OCI-LY1 (cell line): Measurements from ENCODE around the gene LINC00305.

Experiments
- H2AFZ ChIP-seq: fragments of 200-600 bp; sonication (generic), shearing (Covaris generic); 2 replicates; pipeline ENCODE4 v1.6.0; 2014; ENCODE audit warnings: antibody characterized with exemption, mild to moderate bottlenecking, low read length
- H3F3A ChIP-seq: fragments of 200-600 bp; sonication (generic), shearing (Covaris generic); 2 replicates; pipeline ENCODE4 v1.6.0; 2014; ENCODE audit warnings: mild to moderate bottlenecking, antibody characterized with exemption, low read length, moderate library complexity; ENCODE audit not compliant: insufficient read depth
- H3K27ac ChIP-seq: fragments of 200-600 bp; sonication (generic); 2 replicates; pipeline ENCODE4 v1.5.1; 2014; ENCODE audit warnings: low read length, mixed run types, mild to moderate bottlenecking, low read depth; ENCODE audit not compliant: poor library complexity, severe bottlenecking
- H3K27me3 ChIP-seq: fragments of 200-600 bp; sonication (generic); 2 replicates; pipeline ENCODE4 v1.6.0; 2014; ENCODE audit warnings: antibody characterized with exemption, mild to moderate bottlenecking, low read length, moderate library complexity; ENCODE audit not compliant: insufficient read depth
- H3K36me3 ChIP-seq: fragments of 200-600 bp; sonication (generic); 2 replicates; pipeline ENCODE4 v1.6.1; 2014; ENCODE audit warnings: mild to moderate bottlenecking, antibody characterized with exemption, low read length, moderate library complexity, mixed read lengths; ENCODE audit not compliant: insufficient read depth
- H3K4me1 ChIP-seq: fragments of 200-600 bp; sonication (generic); 2 replicates; pipeline ENCODE4 v1.5.1; 2014; ENCODE audit warnings: mild to moderate bottlenecking, low read length, moderate library complexity; ENCODE audit not compliant: insufficient read depth, severe bottlenecking
- H3K4me2 ChIP-seq: fragments of 200-600 bp; sonication (generic), shearing (Covaris generic); 2 replicates; pipeline ENCODE4 v1.6.1; 2014; ENCODE audit warnings: low read length
- H3K4me3 ChIP-seq: fragments of 200-600 bp; sonication (generic); 2 replicates; pipeline ENCODE4 v1.5.1; 2014; ENCODE audit warnings: low read length, low read depth, mild to moderate bottlenecking, mixed read lengths; ENCODE audit not compliant: poor library complexity, severe bottlenecking
- H3K79me2 ChIP-seq: fragments of 200-600 bp; shearing (Covaris generic); 2 replicates; pipeline ENCODE4 v1.6.1; 2016; ENCODE audit warnings: mixed run types, low read length, mixed read lengths; ENCODE audit not compliant: insufficient read depth
- H3K9ac ChIP-seq: fragments of 200-600 bp; sonication (generic), shearing (Covaris generic); 2 replicates; pipeline ENCODE4 v1.6.1; 2014; ENCODE audit warnings: mild to moderate bottlenecking, low read length, mixed read lengths
- H3K9me2 ChIP-seq: fragments of 200-600 bp; sonication (generic), shearing (Covaris generic); 2 replicates; pipeline ENCODE4 v1.6.1; 2014; ENCODE audit warnings: low read depth, mild to moderate bottlenecking, low read length, mixed read lengths
- H3K9me3 ChIP-seq: fragments of 200-600 bp; shearing (Covaris generic); 2 replicates; pipeline ENCODE4 v1.6.1; 2014; ENCODE audit warnings: low read length, mixed read lengths
- H4K20me1 ChIP-seq: fragments of 200-600 bp; sonication (generic), shearing (Covaris generic); 2 replicates; pipeline ENCODE4 v1.6.0; 2016; ENCODE audit warnings: mild to moderate bottlenecking, low read length; ENCODE audit not compliant: insufficient read depth
- EZH2 ChIP-seq: fragments of 200-600 bp; sonication (generic), shearing (Covaris generic); IDR thresholded peaks from 2 replicates; pipeline ENCODE4 v1.8.0; 2017; ENCODE audit warnings: borderline replicate concordance, mixed run types, mild to moderate bottlenecking, antibody characterized with exemption, low read length, moderate library complexity, mixed read lengths
- TF ChIP-seq, protein P1 (sequence below): fragments of 200-600 bp; sonication (generic), shearing (Covaris generic); IDR thresholded peaks from 2 replicates; pipeline ENCODE4 v1.5.1; 2017; ENCODE audit warnings: mild to moderate bottlenecking, antibody characterized with exemption, low read length, moderate library complexity, mixed read lengths

The LINC00305 gene

GRCh38 chr18:64073971-64074370 lies 74.9 kb downstream of the LINC00305 start:
- Histone ChIP-seq H2AFZ (no peak overlapping the region), H3K4me1 (no peaks in the 10 kb centered on the region), H3F3A (no peaks in the 10 kb centered on the region), H3K9me2 (no peaks in the 10 kb centered on the region), H3K4me2 (no peak overlapping the region), H3K27me3 (no peaks in the 10 kb centered on the region), H3K4me3 (no peak overlapping the region), H3K9me3 (no peaks in the 10 kb centered on the region), H3K9ac (no peak overlapping the region), H3K79me2 (no peaks in the 10 kb centered on the region), H3K27ac (no peak overlapping the region), H4K20me1 (no peaks in the 10 kb centered on the region), H3K36me3 (no peaks in the 10 kb centered on the region)
- TF ChIP-seq, protein P1, sequence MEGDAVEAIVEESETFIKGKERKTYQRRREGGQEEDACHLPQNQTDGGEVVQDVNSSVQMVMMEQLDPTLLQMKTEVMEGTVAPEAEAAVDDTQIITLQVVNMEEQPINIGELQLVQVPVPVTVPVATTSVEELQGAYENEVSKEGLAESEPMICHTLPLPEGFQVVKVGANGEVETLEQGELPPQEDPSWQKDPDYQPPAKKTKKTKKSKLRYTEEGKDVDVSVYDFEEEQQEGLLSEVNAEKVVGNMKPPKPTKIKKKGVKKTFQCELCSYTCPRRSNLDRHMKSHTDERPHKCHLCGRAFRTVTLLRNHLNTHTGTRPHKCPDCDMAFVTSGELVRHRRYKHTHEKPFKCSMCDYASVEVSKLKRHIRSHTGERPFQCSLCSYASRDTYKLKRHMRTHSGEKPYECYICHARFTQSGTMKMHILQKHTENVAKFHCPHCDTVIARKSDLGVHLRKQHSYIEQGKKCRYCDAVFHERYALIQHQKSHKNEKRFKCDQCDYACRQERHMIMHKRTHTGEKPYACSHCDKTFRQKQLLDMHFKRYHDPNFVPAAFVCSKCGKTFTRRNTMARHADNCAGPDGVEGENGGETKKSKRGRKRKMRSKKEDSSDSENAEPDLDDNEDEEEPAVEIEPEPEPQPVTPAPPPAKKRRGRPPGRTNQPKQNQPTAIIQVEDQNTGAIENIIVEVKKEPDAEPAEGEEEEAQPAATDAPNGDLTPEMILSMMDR = no peak
- TF ChIP-seq EZH2 = no peak

GRCh38 chr18:64055019-64055418 lies 93.9 kb downstream of the LINC00305 start:
- Histone ChIP-seq H2AFZ (no peak overlapping the region), H3K9me2 (no peaks in the 10 kb centered on the region), H3K4me2 (no peak overlapping the region), H4K20me1 (no peaks in the 10 kb centered on the region), H3K79me2 (no peaks in the 10 kb centered on the region), H3K27me3 (no peaks in the 10 kb centered on the region), H3K4me3 (no peak overlapping the region), H3K4me1 (no peaks in the 10 kb centered on the region), H3F3A (no peaks in the 10 kb centered on the region), H3K36me3 (no peaks in the 10 kb centered on the region), H3K9me3 (no peaks in the 10 kb centered on the region), H3K9ac (no peak overlapping the region), H3K27ac (no peak overlapping the region)
- TF ChIP-seq EZH2 = no peak
- TF ChIP-seq, protein P1 = no peak

GRCh38 chr18:64053246-64053645 lies 95.6 kb downstream of the LINC00305 start:
- no peak overlapping the region for H3K27ac ChIP-seq
- H3K9me2 ChIP-seq = no peaks in the 10 kb centered on the region
- H3K4me1 ChIP-seq = no peaks in the 10 kb centered on the region
- no peak for TF ChIP-seq EZH2
- TF ChIP-seq, protein P1 = no peak
- H3K9ac ChIP-seq = no peak overlapping the region
- no peaks in the 10 kb centered on the region for H3K36me3 ChIP-seq
- no peak overlapping the region for H3K4me2 ChIP-seq
- H3F3A ChIP-seq = no peaks in the 10 kb centered on the region
- H3K27me3 ChIP-seq = no peaks in the 10 kb centered on the region
- H3K79me2 ChIP-seq = no peaks in the 10 kb centered on the region
- H2AFZ ChIP-seq = no peak overlapping the region
- no peak overlapping the region for H3K4me3 ChIP-seq
- no peaks in the 10 kb centered on the region for H3K9me3 ChIP-seq
- H4K20me1 ChIP-seq = no peaks in the 10 kb centered on the region
